ENCODE results near the gene RASL10A. TPM values are rescaled to one million over a fixed set of nuclear protein-coding genes. Genes with fewer than 3 reads are reported as not detected.
A peak's percentile ranks its signal among the peaks of the same experiment; 100 is the strongest.

RASL10A gene
- total RNA-seq, 2 experiments from 2014 or later = 1.4 to 1.6 TPM

GRCh38 chr22:29269731-29270474, 45.6 kb downstream of the RASL10A start:
- ATAC-seq (no peak), DNase-seq (peak; percentile 44)
- peak overlapping the region; percentile 87 for H3K4me3 Mint-ChIP-seq
- peaks cover 63% of the 10 kb centered on the region for H3K4me1 Mint-ChIP-seq (ENCODE audit: low read depth)
- no peaks in the 10 kb centered on the region for H3K9me3 Mint-ChIP-seq (ENCODE audit: insufficient read depth)
- peak overlapping the region; percentile 100 for H3K27ac Mint-ChIP-seq
- H3K27me3 Mint-ChIP-seq (ENCODE audit: low read depth) = no peaks in the 10 kb centered on the region
- peaks cover 76% of the 10 kb centered on the region for H3K36me3 Mint-ChIP-seq (ENCODE audit: low read depth)
- ChIA-PET CTCF (interaction anchor here (0.7 to 1.0 kb wide), 2 partner anchors 24 to 37 kb away, joined by 3 read pairs; partner anchors contain the start of gene GAS2L1), POLR2A (interaction anchor here (1.1 to 1.3 kb wide), 3 partner anchors 10 to 37 kb away, joined by 3 to 7 read pairs (median 3); partner anchors contain the start of gene GAS2L1)

- POLR2A ChIA-PET = interaction anchor here (0.9 to 1.2 kb wide), 4 partner anchors 7 to 44 kb away, joined by 3 to 7 read pairs (median 4); partner anchors contain the start of gene GAS2L1
- Mint-ChIP-seq H3K9me3 (ENCODE audit: insufficient read depth) (no peaks in the 10 kb centered on the region), H3K36me3 (ENCODE audit: low read depth) (peaks cover 72% of the 10 kb centered on the region), H3K4me1 (ENCODE audit: low read depth) (peaks cover 59% of the 10 kb centered on the region), H3K27ac (peak overlapping the region; percentile 100), H3K4me3 (peak overlapping the region; percentile 87), H3K27me3 (ENCODE audit: low read depth) (no peaks in the 10 kb centered on the region)
- DNase-seq (no peak), ATAC-seq (no peak)
- CTCF ChIA-PET = no interaction called here
Observed at GRCh38 chr22:29269230-29269604, 46.3 kb downstream of the RASL10A start.

DNA sequence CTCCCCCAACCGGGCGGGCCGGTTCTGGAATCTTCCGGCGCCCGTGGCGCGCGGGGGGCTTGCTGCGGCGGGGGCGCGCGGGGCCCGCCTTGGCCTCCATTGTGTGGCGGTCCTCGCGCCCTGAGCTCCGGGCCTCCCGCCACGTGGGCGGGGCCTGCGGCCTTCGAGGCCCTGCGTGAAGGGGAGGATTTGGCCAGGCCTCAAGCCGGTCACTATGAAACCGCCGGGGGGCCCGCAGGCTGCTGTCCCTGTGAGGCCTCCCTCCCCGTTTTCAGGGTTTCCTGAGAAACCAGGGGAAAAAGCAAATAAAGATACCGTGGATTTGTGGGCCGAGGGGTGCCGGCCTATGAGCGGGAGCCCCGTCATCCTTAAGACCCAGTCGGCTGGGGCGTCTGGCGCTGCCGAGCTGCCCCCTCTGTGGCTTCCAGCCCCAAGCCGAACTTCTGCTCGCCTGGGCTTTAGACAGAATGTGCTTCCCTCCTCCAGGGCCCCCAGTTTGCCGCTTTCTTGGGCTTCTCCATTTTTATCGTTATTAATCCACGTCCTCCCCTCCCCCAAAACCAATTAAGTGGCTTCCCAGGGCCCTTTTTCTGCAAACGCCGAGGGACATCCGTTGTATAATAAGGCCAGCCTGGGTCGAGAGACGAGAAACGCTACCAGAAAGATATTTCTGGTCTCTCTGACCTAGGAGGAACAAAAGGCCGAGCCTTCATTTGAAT, 46.8 kb downstream of the RASL10A start:
- H3K9me3 Mint-ChIP-seq (ENCODE audit: insufficient read depth) = no peaks in the 10 kb centered on the region
- H3K27ac Mint-ChIP-seq = peak overlapping the region; percentile 100
- no peaks in the 10 kb centered on the region for H3K27me3 Mint-ChIP-seq (ENCODE audit: low read depth)
- peak overlapping the region; percentile 87 for H3K4me3 Mint-ChIP-seq
- CTCF ChIA-PET = interaction anchor here (2.1 kb wide), 1 partner anchor 23 kb away, joined by 7 read pairs; no protein-coding TSS in a partner anchor
- H3K36me3 Mint-ChIP-seq (ENCODE audit: low read depth) = peaks cover 67% of the 10 kb centered on the region
- peaks cover 53% of the 10 kb centered on the region for H3K4me1 Mint-ChIP-seq (ENCODE audit: low read depth)
- ATAC-seq (peak; percentile 29), DNase-seq (peak; percentile 49)
- POLR2A ChIA-PET = interaction anchor here (0.7 to 1.1 kb wide), 7 partner anchors 8 to 152 kb away, joined by 3 to 6 read pairs (median 4); partner anchors contain the start of gene AP1B1

DNA sequence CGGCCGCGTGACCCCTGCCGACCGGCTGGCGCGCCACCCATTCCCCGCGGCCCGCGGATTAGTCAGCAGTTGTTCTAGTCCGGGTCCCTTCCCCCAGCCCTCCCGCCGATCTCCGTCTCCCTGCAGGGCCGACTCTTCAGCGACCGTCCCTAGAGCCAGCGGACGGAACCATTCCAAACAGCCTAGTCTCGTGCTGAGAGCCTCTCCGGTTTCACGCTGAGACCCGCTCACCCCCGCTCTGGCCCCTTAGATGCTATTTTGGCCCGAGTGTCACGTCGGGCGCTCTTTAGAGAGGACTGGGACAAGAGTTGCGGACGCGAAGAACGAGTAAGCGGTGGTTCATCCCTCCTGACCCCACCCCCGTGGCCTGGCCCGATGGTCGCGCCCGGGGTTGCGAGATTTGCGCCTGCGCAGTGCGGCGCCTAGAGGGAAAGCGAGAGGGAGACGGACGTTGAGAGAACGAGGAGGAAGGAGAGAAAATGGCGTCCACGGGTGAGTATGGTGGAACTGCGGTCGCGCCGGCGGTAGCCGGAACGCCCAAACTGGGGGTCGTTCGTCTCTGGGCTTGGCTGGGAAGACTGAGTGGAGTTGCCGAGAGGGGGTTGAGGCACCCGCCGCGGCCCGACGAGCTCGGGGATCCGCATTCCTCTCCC, 47.5 kb downstream of the RASL10A start, which contains the start of the genes EWSR1 and RHBDD3:
Gene EWSR1, plus strand, starts transcription at position 411 of the 653 bp plus-strand sequence. Its CDS starts 69 bp downstream, at position 480.
Gene RHBDD3, minus strand, starts transcription at position 124 of the 653 bp plus-strand sequence. CDS start 2,355 bp downstream, outside the sequence.
- ChIA-PET POLR2A (interaction anchor here (0.6 to 1.1 kb wide), 9 partner anchors 17 to 151 kb away, joined by 3 to 6 read pairs (median 4); partner anchors contain the start of gene AP1B1), CTCF (interaction anchor here (2.1 kb wide), 1 partner anchor 22 kb away, joined by 7 read pairs; no protein-coding TSS in a partner anchor)
- H3K4me3 Mint-ChIP-seq = peak within 1 kb of the TSS; percentile 87
- no peaks in the 10 kb centered on the region for H3K27me3 Mint-ChIP-seq (ENCODE audit: low read depth)
- DNase-seq = peak; percentile 95
- H3K4me1 Mint-ChIP-seq (ENCODE audit: low read depth) = peaks cover 47% of the 10 kb centered on the region
- no peaks in the 10 kb centered on the region for H3K9me3 Mint-ChIP-seq (ENCODE audit: insufficient read depth)
- H3K36me3 Mint-ChIP-seq (ENCODE audit: low read depth) = peaks cover 62% of the 10 kb centered on the region
- H3K27ac Mint-ChIP-seq = peak within 1 kb of the TSS; percentile 100
- peak; percentile 87 for ATAC-seq

GRCh38 chr22:29267462-29267857, 48.0 kb downstream of the RASL10A start:
- ATAC-seq = no peak
- Mint-ChIP-seq H3K27me3 (ENCODE audit: low read depth) (no peaks in the 10 kb centered on the region), H3K4me1 (ENCODE audit: low read depth) (peaks cover 41% of the 10 kb centered on the region), H3K27ac (peak overlapping the region; percentile 100), H3K36me3 (ENCODE audit: low read depth) (peaks cover 57% of the 10 kb centered on the region), H3K9me3 (ENCODE audit: insufficient read depth) (no peaks in the 10 kb centered on the region), H3K4me3 (peak overlapping the region; percentile 87)
- CTCF ChIA-PET = interaction anchor here (1.2 to 2.1 kb wide), 2 partner anchors 11 to 22 kb away, joined by 3 to 7 read pairs; no protein-coding TSS in a partner anchor
- no peak for DNase-seq
- POLR2A ChIA-PET = interaction anchor here (0.6 to 1.0 kb wide), 3 partner anchors 17 to 65 kb away, joined by 3 to 5 read pairs (median 5); no protein-coding TSS in a partner anchor

DNA sequence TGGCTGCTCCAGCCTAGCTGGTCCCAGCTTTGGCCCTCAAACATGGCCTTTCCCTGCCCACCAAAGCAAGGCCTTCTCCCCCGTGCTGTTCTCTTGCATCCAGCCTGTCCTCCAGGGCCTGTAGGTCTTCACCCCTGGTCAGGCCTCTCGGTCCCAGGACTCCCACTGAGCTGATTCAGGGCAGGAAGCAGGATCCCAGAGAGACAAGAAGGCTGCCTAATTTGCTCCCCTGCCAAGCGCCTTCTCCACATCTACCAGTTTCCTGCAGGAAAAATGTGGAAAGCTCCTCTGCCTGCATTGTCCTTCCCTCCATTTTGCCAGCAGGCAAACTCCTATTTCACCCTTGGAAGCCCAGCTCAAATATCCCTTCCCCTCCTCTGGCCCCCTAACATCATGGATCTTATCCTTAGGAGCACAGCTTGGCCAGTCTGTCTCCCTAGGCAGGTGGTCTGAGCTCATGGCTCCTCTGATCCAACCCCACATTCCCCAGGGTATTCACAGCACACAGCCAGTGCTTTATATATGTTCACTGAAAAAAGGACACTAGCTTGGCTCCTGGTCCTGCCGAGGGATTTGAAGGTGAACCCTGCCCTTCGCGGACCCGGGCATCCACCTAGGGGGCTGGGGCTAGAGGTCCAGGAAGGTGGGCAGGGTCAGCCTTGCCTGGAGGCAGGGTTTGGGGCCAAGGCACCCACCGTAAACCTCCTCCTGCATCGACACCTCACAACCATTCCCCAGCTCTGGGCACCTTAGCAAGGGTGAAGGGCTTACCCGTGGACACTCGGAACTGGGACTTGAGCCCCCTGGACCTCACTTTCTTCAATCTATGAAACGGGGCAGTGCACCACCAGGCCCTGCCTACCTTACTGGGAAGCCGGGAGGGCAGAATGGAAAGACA, 48.7 kb downstream of the RASL10A start:
- POLR2A ChIA-PET = interaction anchor here (0.6 to 1.0 kb wide), 3 partner anchors 8 to 64 kb away, joined by 3 to 5 read pairs (median 3); no protein-coding TSS in a partner anchor

DNA sequence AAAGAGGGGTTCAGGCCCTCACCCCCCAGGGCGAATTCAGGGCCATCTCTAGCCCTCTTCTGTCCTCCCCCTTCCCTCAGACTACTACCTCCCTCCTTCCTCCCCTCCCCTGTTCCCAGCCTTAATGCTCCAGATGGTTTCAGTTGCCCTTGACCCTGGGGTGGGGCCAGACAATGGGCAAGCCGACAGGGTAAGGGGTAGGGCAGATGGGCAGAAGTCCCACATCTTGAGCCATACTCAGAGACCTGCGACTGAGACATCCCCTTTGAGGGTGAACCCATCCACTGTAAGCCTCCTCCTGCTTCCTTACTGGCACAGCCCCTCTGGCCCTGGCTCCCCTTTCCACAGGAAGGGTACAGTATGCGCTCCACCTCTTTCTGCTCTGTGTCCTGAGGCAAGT, 49.6 kb downstream of the RASL10A start:
- Mint-ChIP-seq H3K4me1 (ENCODE audit: low read depth) (peaks cover 26% of the 10 kb centered on the region), H3K9me3 (ENCODE audit: insufficient read depth) (no peaks in the 10 kb centered on the region), H3K36me3 (ENCODE audit: low read depth) (peaks cover 45% of the 10 kb centered on the region), H3K4me3 (peak overlapping the region; percentile 87), H3K27ac (no peak overlapping the region), H3K27me3 (ENCODE audit: low read depth) (no peaks in the 10 kb centered on the region)
- CTCF ChIA-PET = no interaction called here
- no peak for DNase-seq
- POLR2A ChIA-PET = interaction anchor here (0.6 kb wide), 1 partner anchor 30 kb away, joined by 3 read pairs; no protein-coding TSS in a partner anchor
- no peak for ATAC-seq

More for the DNA sequence above, 48.7 kb downstream of the RASL10A start:
- Mint-ChIP-seq H3K4me3 (peak overlapping the region; percentile 87), H3K4me1 (ENCODE audit: low read depth) (peaks cover 35% of the 10 kb centered on the region), H3K27ac (peak overlapping the region; percentile 100), H3K9me3 (ENCODE audit: insufficient read depth) (no peaks in the 10 kb centered on the region), H3K36me3 (ENCODE audit: low read depth) (peaks cover 53% of the 10 kb centered on the region), H3K27me3 (ENCODE audit: low read depth) (no peaks in the 10 kb centered on the region)
- CTCF ChIA-PET = interaction anchor here (1.2 to 2.1 kb wide), 2 partner anchors 10 to 21 kb away, joined by 3 to 7 read pairs; no protein-coding TSS in a partner anchor
- DNase-seq = no peak
- no peak for ATAC-seq

DNA sequence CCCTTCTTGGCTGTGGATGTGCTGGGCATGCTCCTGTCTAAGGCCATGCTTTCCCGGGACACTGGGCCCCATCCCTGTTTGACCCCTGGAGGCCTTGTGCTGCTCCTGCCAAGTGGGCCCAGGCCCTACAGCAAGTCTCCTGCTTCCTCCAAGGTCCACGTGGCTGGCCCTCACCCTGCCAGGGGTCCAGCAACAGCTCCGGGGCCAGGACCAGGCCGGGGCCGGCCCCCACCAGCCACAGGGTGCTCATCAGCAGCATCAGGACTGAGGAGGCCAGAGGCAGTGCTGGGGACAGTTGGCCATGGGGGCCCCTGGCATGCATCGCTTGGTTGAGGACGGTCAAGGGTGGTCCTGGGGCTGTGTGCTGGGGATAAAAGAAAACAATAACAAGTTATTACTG, 50.2 kb downstream of the RASL10A start:
- Mint-ChIP-seq H3K27ac (no peak overlapping the region), H3K4me3 (no peak overlapping the region), H3K27me3 (ENCODE audit: low read depth) (no peaks in the 10 kb centered on the region), H3K9me3 (ENCODE audit: insufficient read depth) (no peaks in the 10 kb centered on the region), H3K4me1 (ENCODE audit: low read depth) (peaks cover 20% of the 10 kb centered on the region), H3K36me3 (ENCODE audit: low read depth) (peaks cover 39% of the 10 kb centered on the region)
- ChIA-PET CTCF (no interaction called here), POLR2A (interaction anchor here (0.6 kb wide), 1 partner anchor 29 kb away, joined by 3 read pairs; no protein-coding TSS in a partner anchor)
- no peak for DNase-seq
- no peak for ATAC-seq

DNA sequence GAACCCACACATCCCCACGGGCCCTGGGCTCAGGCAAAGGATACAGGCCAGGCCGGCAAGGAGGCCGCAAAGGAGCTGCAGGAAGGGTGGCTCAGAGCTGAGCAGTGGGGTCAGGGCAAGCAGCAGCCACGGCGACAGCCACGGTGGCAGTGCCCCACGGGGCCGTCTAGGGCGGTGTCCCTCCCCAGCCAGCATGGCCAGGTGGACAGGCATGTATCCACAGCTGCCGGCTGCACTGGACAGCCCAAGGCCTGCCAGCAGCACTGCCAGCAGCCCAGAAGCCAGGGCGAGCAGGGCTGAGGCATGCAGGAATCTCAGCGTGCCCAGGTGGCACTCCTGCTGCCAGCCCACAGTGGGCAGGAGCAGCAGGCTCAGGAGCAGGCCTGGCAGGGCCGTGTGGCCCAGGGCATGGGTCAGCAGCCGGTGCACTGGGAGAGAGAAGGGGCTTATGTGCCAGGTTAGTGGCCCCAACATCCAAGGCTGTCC, 51.7 kb downstream of the RASL10A start:
- H3K9me3 Mint-ChIP-seq (ENCODE audit: insufficient read depth) = no peaks in the 10 kb centered on the region
- H3K27ac Mint-ChIP-seq = no peak overlapping the region
- ChIA-PET CTCF (no interaction called here), POLR2A (no interaction called here)
- DNase-seq = no peak
- H3K36me3 Mint-ChIP-seq (ENCODE audit: low read depth) = peaks cover 24% of the 10 kb centered on the region
- ATAC-seq = no peak
- no peaks in the 10 kb centered on the region for H3K27me3 Mint-ChIP-seq (ENCODE audit: low read depth)
- H3K4me1 Mint-ChIP-seq (ENCODE audit: low read depth) = peaks cover 15% of the 10 kb centered on the region
- no peak overlapping the region for H3K4me3 Mint-ChIP-seq

Data from activated CD8-positive, alpha-beta T cell treated with anti-CD3 and anti-CD28 coated beads, Interleukin-2, amount 10 ng/mL, durations not matched to agents 7 days and 5 days (primary cell).